HL-60/S4 treated with phorbol 12-myristate 13-acetate at 8.2 ng/mL for 4 days and 3 days (cell line): ENCODE data around the gene DDX46.
"Not testable (repeated sequence)": the region's sequence is repeated elsewhere in the genome, so short reads cannot be mapped to it uniquely, and the experiment has no call there.

Experiments
- in situ Hi-C: fragments of 300-500 bp; cut with MboI; formaldehyde crosslinking; loops from 2 replicates; pipeline ENCODE4 v1.15.0; 2022; ENCODE audit warnings: low sequenced_read_pairs

Gene DDX46

GRCh38 chr5:134838361-134838760 is 79.8 kb downstream of the DDX46 start:
- in situ Hi-C loops, result not testable (repeated sequence)

- in situ Hi-C loops, result no loop called here
Measured at GRCh38 chr5:134840811-134841210, 82.2 kb downstream of the DDX46 start.

GRCh38 chr5:134844252-134844651 is 85.7 kb downstream of the DDX46 start:
- in situ Hi-C loops, result no loop called here

GRCh38 chr5:134845335-134845851 is 86.8 kb downstream of the DDX46 start:
- in situ Hi-C loops, result no loop called here

- in situ Hi-C loops, result no loop called here
Measured at GRCh38 chr5:134845852-134846640, 87.5 kb downstream of the DDX46 start, which contains the start of gene C5orf24. Gene C5orf24 (plus strand): TSS chr5:134845968. CDS start chr5:134854901, 8,933 bp downstream.

GRCh38 chr5:134846641-134846960 is 88.0 kb downstream of the DDX46 start:
- in situ Hi-C loops, result no loop called here

- in situ Hi-C loops, result not testable (repeated sequence)
Measured at GRCh38 chr5:134849434-134849933, 90.9 kb downstream of the DDX46 start.

GRCh38 chr5:134851307-134851923 is 92.8 kb downstream of the DDX46 start:
- in situ Hi-C loops, result no loop called here

GRCh38 chr5:134856465-134856864 is 97.9 kb downstream of the DDX46 start:
- in situ Hi-C loops, result not testable (repeated sequence)

- in situ Hi-C loops, result no loop called here
Measured at GRCh38 chr5:134857401-134857800, 98.8 kb downstream of the DDX46 start.

GRCh38 chr5:134864707-134865106 is 106.1 kb downstream of the DDX46 start:
- in situ Hi-C loops, result no loop called here

- in situ Hi-C loops, result no loop called here
Measured at GRCh38 chr5:134873494-134873893, 114.9 kb downstream of the DDX46 start.

GRCh38 chr5:134873987-134874830 is 115.6 kb downstream of the DDX46 start, which contains the start of gene TXNDC15:
Gene TXNDC15 (plus strand): TSS chr5:134874371. CDS start chr5:134874428, 57 bp downstream.
- in situ Hi-C loops, result no loop called here

- in situ Hi-C loops, result no loop called here
Measured at GRCh38 chr5:134874831-134875655, 116.5 kb downstream of the DDX46 start.

- in situ Hi-C loops, result no loop called here
Measured at GRCh38 chr5:134877159-134877558, 118.6 kb downstream of the DDX46 start.

- in situ Hi-C loops, result no loop called here
Measured at GRCh38 chr5:134878403-134878802, 119.8 kb downstream of the DDX46 start.

GRCh38 chr5:134879456-134879855 is 120.9 kb downstream of the DDX46 start:
- in situ Hi-C loops, result no loop called here
